ENCODE results near the gene SPDEF. TPM values are rescaled to one million over a fixed set of nuclear protein-coding genes. Genes with fewer than 3 reads are reported as not detected.

Gene SPDEF
- total RNA-seq, 6 experiments from 2014 or later, result not detected

DNA sequence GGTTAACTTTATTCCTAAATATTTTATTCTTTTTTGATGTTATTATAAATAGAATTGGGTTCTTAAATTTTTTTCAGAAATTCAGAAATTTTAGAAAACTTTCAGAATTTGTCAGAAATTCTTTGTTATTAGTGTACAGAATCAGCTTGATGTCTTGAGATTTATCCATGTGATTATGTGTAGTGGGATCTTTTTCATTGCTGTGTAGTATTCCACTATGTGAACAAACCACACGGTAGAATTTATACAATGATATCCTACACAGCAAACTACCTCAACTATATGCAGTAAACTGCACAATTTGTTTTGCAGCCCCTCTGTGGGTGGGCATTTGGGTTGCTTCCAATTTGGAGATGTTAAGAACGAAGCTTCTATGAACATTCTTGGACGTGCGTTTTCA is 46.3 kb downstream of the SPDEF start:
- WGBS (ENCODE audit: insufficient coverage, low coverage, low lambda C conversion rate, missing lambda C conversion rate), result 89% methylated on average over 4 of the region's 4 CpGs
- ATAC-seq, result no peak
- no peaks in the 10 kb centered on the region for H3K4me1 ChIP-seq
- intact Hi-C loops (cut with DNase I), result no loop called here
- DNase-seq, result no peak
- TF ChIP-seq, protein P1, sequence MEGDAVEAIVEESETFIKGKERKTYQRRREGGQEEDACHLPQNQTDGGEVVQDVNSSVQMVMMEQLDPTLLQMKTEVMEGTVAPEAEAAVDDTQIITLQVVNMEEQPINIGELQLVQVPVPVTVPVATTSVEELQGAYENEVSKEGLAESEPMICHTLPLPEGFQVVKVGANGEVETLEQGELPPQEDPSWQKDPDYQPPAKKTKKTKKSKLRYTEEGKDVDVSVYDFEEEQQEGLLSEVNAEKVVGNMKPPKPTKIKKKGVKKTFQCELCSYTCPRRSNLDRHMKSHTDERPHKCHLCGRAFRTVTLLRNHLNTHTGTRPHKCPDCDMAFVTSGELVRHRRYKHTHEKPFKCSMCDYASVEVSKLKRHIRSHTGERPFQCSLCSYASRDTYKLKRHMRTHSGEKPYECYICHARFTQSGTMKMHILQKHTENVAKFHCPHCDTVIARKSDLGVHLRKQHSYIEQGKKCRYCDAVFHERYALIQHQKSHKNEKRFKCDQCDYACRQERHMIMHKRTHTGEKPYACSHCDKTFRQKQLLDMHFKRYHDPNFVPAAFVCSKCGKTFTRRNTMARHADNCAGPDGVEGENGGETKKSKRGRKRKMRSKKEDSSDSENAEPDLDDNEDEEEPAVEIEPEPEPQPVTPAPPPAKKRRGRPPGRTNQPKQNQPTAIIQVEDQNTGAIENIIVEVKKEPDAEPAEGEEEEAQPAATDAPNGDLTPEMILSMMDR (IDR thresholded peaks at IDR 0.05), result no peak
- no peak for TF ChIP-seq POLR2A (IDR thresholded peaks at IDR 0.05)
- H3K9me3 ChIP-seq, result peaks cover 0 to 4% (median 0%) of the 10 kb centered on the region in 4 donors
- H3K27me3 ChIP-seq, result no peaks in the 10 kb centered on the region
- H3K36me3 ChIP-seq, result no peaks in the 10 kb centered on the region
- H3K4me3 ChIP-seq, result no peak overlapping the region
- no peak overlapping the region for H3K27ac ChIP-seq

DNA sequence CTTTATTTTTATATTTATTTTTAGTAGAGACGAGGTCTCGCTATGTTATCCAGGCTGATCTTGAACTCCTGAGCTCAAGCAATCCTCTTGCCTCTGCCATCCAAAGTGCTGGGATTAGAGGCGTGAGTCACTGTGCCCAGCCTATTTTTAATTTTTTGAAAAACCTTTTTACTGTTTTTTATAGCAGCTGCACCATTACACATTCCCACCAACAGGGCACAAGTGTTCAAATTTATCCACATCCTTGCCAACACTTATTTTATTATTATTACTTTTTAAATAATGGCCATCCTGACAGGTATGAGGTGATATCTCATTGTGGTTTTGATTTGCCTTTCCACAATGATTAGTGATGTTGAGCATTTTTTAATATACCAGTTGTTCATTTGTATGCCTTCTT is 47.7 kb downstream of the SPDEF start:
- intact Hi-C loops (cut with DNase I), result no loop called here
- no peaks in the 10 kb centered on the region for H3K36me3 ChIP-seq
- peaks cover 0 to 4% (median 0%) of the 10 kb centered on the region in 4 donors for H3K9me3 ChIP-seq
- peak in 1 of 3 donors; percentile 1 for DNase-seq
- ATAC-seq, result no peak
- H3K4me1 ChIP-seq, result no peaks in the 10 kb centered on the region
- WGBS (ENCODE audit: insufficient coverage, low coverage, low lambda C conversion rate, missing lambda C conversion rate), result 87% methylated on average over 3 of the region's 3 CpGs
- no peaks in the 10 kb centered on the region for H3K27me3 ChIP-seq
- TF ChIP-seq, protein P1 (IDR thresholded peaks at IDR 0.05), result no peak
- TF ChIP-seq POLR2A (IDR thresholded peaks at IDR 0.05), result no peak
- H3K27ac ChIP-seq, result no peak overlapping the region
- no peak overlapping the region for H3K4me3 ChIP-seq

DNA sequence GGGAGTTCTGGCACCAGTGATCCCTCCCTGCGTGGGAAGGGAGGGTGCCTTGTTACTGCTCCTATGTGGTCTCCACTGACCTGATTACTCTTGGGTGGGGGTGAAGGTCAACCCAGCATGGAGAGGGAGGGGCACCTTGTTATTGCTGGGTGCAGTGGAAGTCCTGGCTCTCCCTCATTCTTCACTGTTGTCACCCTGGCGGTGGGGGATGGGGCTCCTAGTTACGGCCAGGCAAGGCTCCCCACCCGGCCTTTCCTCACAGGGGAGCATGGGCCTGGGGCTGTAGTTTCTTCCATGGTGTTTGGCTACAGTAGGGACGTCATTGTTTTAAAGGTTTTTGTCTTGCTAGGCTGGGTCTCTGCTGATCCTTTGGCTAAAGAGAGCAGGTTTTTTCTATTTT is 49.4 kb downstream of the SPDEF start:
- no peaks in the 10 kb centered on the region for H3K27me3 ChIP-seq
- ATAC-seq (peak in 1 of 4 donors; percentile 29), DNase-seq (peak in 1 of 3 donors; percentile 16)
- no peak overlapping the region for H3K27ac ChIP-seq
- H3K36me3 ChIP-seq, result no peaks in the 10 kb centered on the region
- WGBS (ENCODE audit: insufficient coverage, low coverage, low lambda C conversion rate, missing lambda C conversion rate), result 63% methylated on average over 4 of the region's 5 CpGs
- TF ChIP-seq POLR2A (IDR thresholded peaks at IDR 0.05), result no peak
- TF ChIP-seq, protein P1 (IDR thresholded peaks at IDR 0.05), result no peak
- intact Hi-C loops (cut with DNase I), result no loop called here
- H3K4me1 ChIP-seq, result no peaks in the 10 kb centered on the region
- H3K4me3 ChIP-seq, result no peak overlapping the region
- peaks cover 0 to 4% (median 0%) of the 10 kb centered on the region in 4 donors for H3K9me3 ChIP-seq

- H3K27me3 ChIP-seq, result no peaks in the 10 kb centered on the region
- intact Hi-C loops (cut with DNase I), result no loop called here
- H3K4me3 ChIP-seq, result no peak overlapping the region
- WGBS (ENCODE audit: insufficient coverage, low coverage, low lambda C conversion rate, missing lambda C conversion rate), result 80% methylated on average over 1 of the region's 10 CpGs
- no peaks in the 10 kb centered on the region for H3K9me3 ChIP-seq
- DNase-seq (no peak), ATAC-seq (no peak)
- no peaks in the 10 kb centered on the region for H3K36me3 ChIP-seq
- TF ChIP-seq, protein P1 (IDR thresholded peaks at IDR 0.05), result no peak
- TF ChIP-seq POLR2A (IDR thresholded peaks at IDR 0.05), result no peak
- no peak overlapping the region for H3K27ac ChIP-seq
- no peaks in the 10 kb centered on the region for H3K4me1 ChIP-seq
These were observed 58.7 kb downstream of the SPDEF start for GRCh38 chr6:34497411-34497810.
